ENCODE results near the gene TMEM170B.

DNA sequence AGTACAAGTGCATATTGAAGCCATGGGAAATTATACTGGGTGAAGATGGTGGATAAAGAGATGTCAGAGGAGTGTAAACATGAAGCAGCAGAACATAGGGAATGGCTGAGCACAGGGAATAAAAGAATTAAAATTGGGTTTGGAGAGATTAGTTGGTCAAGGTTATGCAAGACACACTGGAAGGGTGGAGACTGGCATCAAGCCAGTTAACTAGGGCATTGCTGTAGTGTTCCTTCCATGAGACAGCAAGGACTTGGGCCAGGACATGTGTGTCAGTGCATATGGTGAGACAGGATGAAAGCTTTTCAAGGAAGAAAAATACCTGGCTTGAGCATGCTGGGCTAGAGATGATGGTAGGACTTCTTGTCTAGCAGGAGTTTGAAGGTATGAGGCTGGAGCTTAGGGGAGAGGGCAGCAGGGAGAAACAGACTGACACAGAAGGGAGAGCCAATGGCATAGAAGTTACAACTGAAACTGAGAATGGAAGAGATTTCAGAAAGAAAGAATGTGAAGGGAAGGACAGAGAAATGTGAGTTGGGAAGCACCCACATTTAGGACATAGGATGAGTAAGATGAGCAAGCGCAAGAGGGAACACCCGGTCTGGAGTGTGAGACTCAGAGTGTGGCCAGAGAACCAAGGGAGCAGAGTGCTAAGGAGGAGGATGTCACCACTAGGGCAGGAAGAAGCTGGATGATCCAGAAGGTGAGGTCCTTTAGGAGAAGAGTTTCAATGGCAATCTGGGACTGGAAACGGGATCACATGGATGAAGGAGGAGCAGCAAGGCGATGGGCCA is 14.5 kb upstream of the TMEM170B start:
- TF ChIP-seq, protein P1, sequence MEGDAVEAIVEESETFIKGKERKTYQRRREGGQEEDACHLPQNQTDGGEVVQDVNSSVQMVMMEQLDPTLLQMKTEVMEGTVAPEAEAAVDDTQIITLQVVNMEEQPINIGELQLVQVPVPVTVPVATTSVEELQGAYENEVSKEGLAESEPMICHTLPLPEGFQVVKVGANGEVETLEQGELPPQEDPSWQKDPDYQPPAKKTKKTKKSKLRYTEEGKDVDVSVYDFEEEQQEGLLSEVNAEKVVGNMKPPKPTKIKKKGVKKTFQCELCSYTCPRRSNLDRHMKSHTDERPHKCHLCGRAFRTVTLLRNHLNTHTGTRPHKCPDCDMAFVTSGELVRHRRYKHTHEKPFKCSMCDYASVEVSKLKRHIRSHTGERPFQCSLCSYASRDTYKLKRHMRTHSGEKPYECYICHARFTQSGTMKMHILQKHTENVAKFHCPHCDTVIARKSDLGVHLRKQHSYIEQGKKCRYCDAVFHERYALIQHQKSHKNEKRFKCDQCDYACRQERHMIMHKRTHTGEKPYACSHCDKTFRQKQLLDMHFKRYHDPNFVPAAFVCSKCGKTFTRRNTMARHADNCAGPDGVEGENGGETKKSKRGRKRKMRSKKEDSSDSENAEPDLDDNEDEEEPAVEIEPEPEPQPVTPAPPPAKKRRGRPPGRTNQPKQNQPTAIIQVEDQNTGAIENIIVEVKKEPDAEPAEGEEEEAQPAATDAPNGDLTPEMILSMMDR (IDR thresholded peaks at IDR 0.05; ENCODE audit: control extremely low read depth in 1 of 3, insufficient read depth in 1 of 3, low read depth in 1 of 3, low read length in 3 of 3): no peak
- no peak for TF ChIP-seq SP1 (IDR thresholded peaks at IDR 0.05; ENCODE audit: low read depth, low read length)
- TF ChIP-seq, protein P2, sequence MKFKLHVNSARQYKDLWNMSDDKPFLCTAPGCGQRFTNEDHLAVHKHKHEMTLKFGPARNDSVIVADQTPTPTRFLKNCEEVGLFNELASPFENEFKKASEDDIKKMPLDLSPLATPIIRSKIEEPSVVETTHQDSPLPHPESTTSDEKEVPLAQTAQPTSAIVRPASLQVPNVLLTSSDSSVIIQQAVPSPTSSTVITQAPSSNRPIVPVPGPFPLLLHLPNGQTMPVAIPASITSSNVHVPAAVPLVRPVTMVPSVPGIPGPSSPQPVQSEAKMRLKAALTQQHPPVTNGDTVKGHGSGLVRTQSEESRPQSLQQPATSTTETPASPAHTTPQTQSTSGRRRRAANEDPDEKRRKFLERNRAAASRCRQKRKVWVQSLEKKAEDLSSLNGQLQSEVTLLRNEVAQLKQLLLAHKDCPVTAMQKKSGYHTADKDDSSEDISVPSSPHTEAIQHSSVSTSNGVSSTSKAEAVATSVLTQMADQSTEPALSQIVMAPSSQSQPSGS (IDR thresholded peaks at IDR 0.05; ENCODE audit: low read length): no peak
- TF ChIP-seq KDM5A (IDR thresholded peaks at IDR 0.05; ENCODE audit: low read length): no peak
- TF ChIP-seq YY1 (IDR thresholded peaks at IDR 0.05; ENCODE audit: low read depth, low read length): no peak
